Calu3 (cell line): ENCODE measurements around the gene RAMP3. TPM values are rescaled to one million over a fixed set of nuclear protein-coding genes. Genes with fewer than 3 reads are reported as not detected.

Experiments
- BruUV-seq: library from RNA; stranded (reverse); fragments of 400-500 nt; replicated peaks from 2 replicates; lab custom pipeline; 2021; lab: Mats Ljungman, UMichigan
- CTCF ChIA-PET: fragments of 300-600 bp; sonication (Branson Sonifier 250); formaldehyde crosslinking; loops from one replicate; lab custom pipeline; 2022; ENCODE audit warnings: antibody characterized with exemption; lab: Charles Lee
- DNase-seq: peaks from one replicate; pipeline ENCODE4 v3.0.0; 2022
- H3K27ac Mint-ChIP-seq: one replicate; pipeline ENCODE4 v1.8.0; 2022; ENCODE audit warnings: mixed read lengths; ENCODE audit not compliant: unreplicated experiment
- H3K27me3 Mint-ChIP-seq: one replicate; pipeline ENCODE4 v1.8.0; 2022; ENCODE audit warnings: mixed read lengths; ENCODE audit not compliant: unreplicated experiment
- H3K36me3 Mint-ChIP-seq: one replicate; pipeline ENCODE4 v1.8.0; 2022; ENCODE audit warnings: mild to moderate bottlenecking, moderate library complexity, mixed read lengths; ENCODE audit not compliant: insufficient read depth, unreplicated experiment
- H3K4me1 Mint-ChIP-seq: one replicate; pipeline ENCODE4 v1.8.0; 2022; ENCODE audit warnings: mild to moderate bottlenecking, low read depth, mixed read lengths; ENCODE audit not compliant: unreplicated experiment
- H3K4me3 Mint-ChIP-seq: one replicate; pipeline ENCODE4 v1.8.0; 2022; ENCODE audit warnings: mild to moderate bottlenecking, low read depth, moderate library complexity, mixed read lengths; ENCODE audit not compliant: unreplicated experiment
- H3K9me3 Mint-ChIP-seq: one replicate; pipeline ENCODE4 v1.8.0; 2022; ENCODE audit warnings: low read depth, mixed read lengths; ENCODE audit not compliant: unreplicated experiment
- intact Hi-C: fragments of 100-400 bp; cut with micrococcal nuclease; formaldehyde crosslinking; loops from one replicate; pipeline ENCODE4 v1.10.0; 2022; ENCODE audit not compliant: unreplicated experiment
- total RNA-seq: library from RNA; stranded (reverse); gene quantifications from 2 replicates; pipeline ENCODE4 v1.2.3, GENCODE V29; 2022
- TF ChIP-seq, protein P1 (sequence below): fragments of 200-600 bp; IDR thresholded peaks from one replicate; pipeline ENCODE4 v1.8.0; 2022; ENCODE audit warnings: antibody characterized with exemption; ENCODE audit not compliant: unreplicated experiment

Gene RAMP3
- total RNA-seq, 1 experiment from 2014 or later, result not detected

DNA sequence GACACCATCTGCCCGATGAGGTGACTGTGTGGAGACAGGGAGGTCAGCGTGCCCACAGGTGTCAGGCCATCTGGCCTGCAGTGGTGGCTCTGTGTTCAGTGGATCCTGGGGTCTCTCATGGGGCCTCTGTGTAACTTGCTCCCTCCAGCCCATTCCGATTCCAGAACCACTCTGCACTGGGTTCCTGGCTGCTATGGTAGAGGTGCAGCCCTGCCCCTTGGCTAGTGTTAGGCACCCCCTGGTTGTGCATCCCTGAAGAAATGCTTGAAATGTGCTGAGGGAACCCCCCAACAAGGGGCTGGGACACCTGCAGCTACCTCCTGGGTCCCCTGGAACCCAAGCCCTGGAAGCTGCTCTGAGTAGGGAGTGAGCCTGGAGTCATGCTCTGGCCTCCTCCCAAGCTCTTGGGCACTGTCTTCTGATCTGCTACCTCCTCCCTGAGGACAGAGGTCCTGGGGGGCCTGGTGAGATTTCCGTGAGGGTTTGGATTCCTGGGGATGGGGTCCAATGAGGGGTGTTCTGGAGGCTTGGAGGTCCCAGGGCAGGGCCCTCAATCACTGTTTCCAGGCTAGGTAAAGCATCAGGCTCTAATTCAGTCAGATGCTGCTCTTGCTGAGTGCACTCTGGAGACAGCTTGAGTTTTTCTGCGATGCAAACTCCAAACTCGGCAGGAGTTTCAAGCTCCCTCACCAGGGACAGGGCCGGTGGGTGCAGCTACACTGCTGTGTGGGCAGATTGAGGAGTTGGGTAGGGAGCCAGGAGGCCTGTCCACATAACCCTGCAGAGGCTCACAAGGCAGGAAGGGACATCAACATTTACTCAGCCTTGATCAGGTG lies 27.7 kb downstream of the RAMP3 start:
- DNase-seq, result no peak
- CTCF ChIA-PET, result interaction anchor here (0.6 kb wide), 1 partner anchor 449 kb away, joined by 4 read pairs; no protein-coding TSS in a partner anchor
- BruUV-seq, result no TSS peak
- intact Hi-C loops, result no loop called here
- Mint-ChIP-seq H3K9me3 (no peaks in the 10 kb centered on the region), H3K4me3 (no peak overlapping the region), H3K4me1 (no peaks in the 10 kb centered on the region), H3K27me3 (peaks cover 92% of the 10 kb centered on the region), H3K27ac (no peak overlapping the region), H3K36me3 (no peaks in the 10 kb centered on the region)
- TF ChIP-seq, protein P1, sequence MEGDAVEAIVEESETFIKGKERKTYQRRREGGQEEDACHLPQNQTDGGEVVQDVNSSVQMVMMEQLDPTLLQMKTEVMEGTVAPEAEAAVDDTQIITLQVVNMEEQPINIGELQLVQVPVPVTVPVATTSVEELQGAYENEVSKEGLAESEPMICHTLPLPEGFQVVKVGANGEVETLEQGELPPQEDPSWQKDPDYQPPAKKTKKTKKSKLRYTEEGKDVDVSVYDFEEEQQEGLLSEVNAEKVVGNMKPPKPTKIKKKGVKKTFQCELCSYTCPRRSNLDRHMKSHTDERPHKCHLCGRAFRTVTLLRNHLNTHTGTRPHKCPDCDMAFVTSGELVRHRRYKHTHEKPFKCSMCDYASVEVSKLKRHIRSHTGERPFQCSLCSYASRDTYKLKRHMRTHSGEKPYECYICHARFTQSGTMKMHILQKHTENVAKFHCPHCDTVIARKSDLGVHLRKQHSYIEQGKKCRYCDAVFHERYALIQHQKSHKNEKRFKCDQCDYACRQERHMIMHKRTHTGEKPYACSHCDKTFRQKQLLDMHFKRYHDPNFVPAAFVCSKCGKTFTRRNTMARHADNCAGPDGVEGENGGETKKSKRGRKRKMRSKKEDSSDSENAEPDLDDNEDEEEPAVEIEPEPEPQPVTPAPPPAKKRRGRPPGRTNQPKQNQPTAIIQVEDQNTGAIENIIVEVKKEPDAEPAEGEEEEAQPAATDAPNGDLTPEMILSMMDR, result no peak

DNA sequence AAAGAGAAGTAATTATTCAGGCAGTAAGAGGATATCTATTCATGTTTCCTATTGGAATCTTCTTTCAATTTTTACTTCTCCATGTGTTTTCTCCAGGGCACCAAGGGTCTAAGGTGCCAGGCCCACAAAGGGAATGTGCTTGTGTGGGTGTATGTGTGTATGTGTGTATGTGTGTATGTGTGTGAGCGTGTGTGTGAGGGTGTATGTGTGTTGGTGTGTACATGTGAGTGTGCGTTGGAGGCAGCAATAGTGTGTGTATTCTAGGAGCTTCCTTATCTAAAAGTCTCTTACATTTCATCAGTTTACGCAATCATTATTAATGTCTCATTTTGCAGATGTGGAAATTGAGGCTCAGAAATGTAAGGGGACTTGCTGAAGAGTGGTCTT lies 28.3 kb downstream of the RAMP3 start:
- H3K9me3 Mint-ChIP-seq, result no peaks in the 10 kb centered on the region
- BruUV-seq, result no TSS peak
- no peaks in the 10 kb centered on the region for H3K36me3 Mint-ChIP-seq
- TF ChIP-seq, protein P1, result no peak
- peaks cover 89% of the 10 kb centered on the region for H3K27me3 Mint-ChIP-seq
- no peak for DNase-seq
- intact Hi-C loops, result no loop called here
- H3K4me3 Mint-ChIP-seq, result no peak overlapping the region
- no peaks in the 10 kb centered on the region for H3K4me1 Mint-ChIP-seq
- H3K27ac Mint-ChIP-seq, result no peak overlapping the region
- CTCF ChIA-PET, result no interaction called here

GRCh38 chr7:45186261-45186813 lies 28.7 kb downstream of the RAMP3 start:
- H3K4me3 Mint-ChIP-seq, result no peak overlapping the region
- TF ChIP-seq, protein P1, result no peak
- DNase-seq, result no peak
- peaks cover 89% of the 10 kb centered on the region for H3K27me3 Mint-ChIP-seq
- CTCF ChIA-PET, result no interaction called here
- H3K27ac Mint-ChIP-seq, result no peak overlapping the region
- no peaks in the 10 kb centered on the region for H3K4me1 Mint-ChIP-seq
- BruUV-seq, result no TSS peak
- no peaks in the 10 kb centered on the region for H3K9me3 Mint-ChIP-seq
- H3K36me3 Mint-ChIP-seq, result no peaks in the 10 kb centered on the region
- intact Hi-C loops, result no loop called here

- TF ChIP-seq, protein P1, result no peak
- H3K27ac Mint-ChIP-seq, result no peak overlapping the region
- no peak for DNase-seq
- intact Hi-C loops, result no loop called here
- H3K4me3 Mint-ChIP-seq, result no peak overlapping the region
- no peaks in the 10 kb centered on the region for H3K4me1 Mint-ChIP-seq
- no peaks in the 10 kb centered on the region for H3K36me3 Mint-ChIP-seq
- no TSS peak for BruUV-seq
- H3K9me3 Mint-ChIP-seq, result no peaks in the 10 kb centered on the region
- H3K27me3 Mint-ChIP-seq, result peaks cover 89% of the 10 kb centered on the region
- CTCF ChIA-PET, result no interaction called here
Observed at GRCh38 chr7:45187089-45187945, 29.7 kb downstream of the RAMP3 start.
